GM04504 (cell line): ENCODE results near the gene PGLYRP1.

ENCODE experiments used
- DNase-seq: peaks from one replicate; pipeline ENCODE4 v3.0.0-alpha.2; 2012; ENCODE audit warnings: low read depth

PGLYRP1 gene

GRCh38 chr19:46022431-46023310, at the start of gene PGLYRP1:
Gene PGLYRP1 (minus strand): TSS chr19:46023053. CDS start chr19:46023021, 32 bp downstream.
- DNase-seq, result no peak

- DNase-seq, result no peak
Measured at GRCh38 chr19:46069806-46070341, 47.0 kb upstream of the PGLYRP1 start.

GRCh38 chr19:46068345-46069258, 45.7 kb upstream of the PGLYRP1 start:
- DNase-seq, result peak; percentile 79

- no peak for DNase-seq
Measured at GRCh38 chr19:46067691-46068090, 44.8 kb upstream of the PGLYRP1 start.

GRCh38 chr19:46066471-46066870, 43.6 kb upstream of the PGLYRP1 start:
- DNase-seq, result no peak

GRCh38 chr19:46065486-46066071, 42.7 kb upstream of the PGLYRP1 start:
- peak; percentile 22 for DNase-seq

GRCh38 chr19:46063201-46063600, 40.3 kb upstream of the PGLYRP1 start:
- DNase-seq, result no peak

- no peak for DNase-seq
Measured at GRCh38 chr19:46060012-46060411, 37.2 kb upstream of the PGLYRP1 start.

GRCh38 chr19:46058778-46059177, 35.9 kb upstream of the PGLYRP1 start:
- no peak for DNase-seq

GRCh38 chr19:46056536-46056935, 33.7 kb upstream of the PGLYRP1 start:
- DNase-seq, result no peak

- DNase-seq, result no peak
Measured at GRCh38 chr19:46052896-46053295, 30.0 kb upstream of the PGLYRP1 start.

- no peak for DNase-seq
Measured at GRCh38 chr19:46049597-46049996, 26.7 kb upstream of the PGLYRP1 start.

- DNase-seq, result no peak
Measured at GRCh38 chr19:46043519-46043918, 20.7 kb upstream of the PGLYRP1 start.

GRCh38 chr19:46042252-46042883, 19.5 kb upstream of the PGLYRP1 start:
- DNase-seq, result no peak

GRCh38 chr19:46040952-46041500, 18.2 kb upstream of the PGLYRP1 start, which contains the start of gene IGFL4:
Gene IGFL4 (minus strand): TSS chr19:46041002. CDS start chr19:46040962, 40 bp downstream.
- no peak for DNase-seq

GRCh38 chr19:46040125-46040524, 17.3 kb upstream of the PGLYRP1 start:
- no peak for DNase-seq

- DNase-seq, result no peak
Measured at GRCh38 chr19:46036744-46037128, 13.9 kb upstream of the PGLYRP1 start.

GRCh38 chr19:46035986-46036743, 13.3 kb upstream of the PGLYRP1 start:
- DNase-seq, result no peak

- no peak for DNase-seq
Measured at GRCh38 chr19:46035546-46035945, 12.7 kb upstream of the PGLYRP1 start.

GRCh38 chr19:46033401-46033800, 10.5 kb upstream of the PGLYRP1 start:
- no peak for DNase-seq
